ENCODE data around the gene TTN. TPM values are rescaled to one million over a fixed set of nuclear protein-coding genes. Genes with fewer than 3 reads are reported as not detected.
A peak's percentile ranks its signal among the peaks of the same experiment; 100 is the strongest.

TTN gene
- 0.18 and 0.83 TPM in 2 replicates for total RNA-seq (2012; rRNA removed)
- 0.02 and 0.03 TPM in 2 replicates for polyA plus RNA-seq (2012; rRNA removed)
- polyA plus RNA-seq (2012; cell fraction: cytosol; rRNA removed) = under 0.01 TPM in 2 replicates
- 0.02 TPM in 2 replicates for polyA plus RNA-seq (2012; cell fraction: nucleus; rRNA removed; ENCODE audit: low replicate concordance)
- Bru-seq, nascent RNA = not detected
- BruChase-seq, experiment 1, labeled RNA remaining after a 6-hour chase = percentile 1 among the genes with signal in this experiment
- BruChase-seq, experiment 2, labeled RNA remaining after a 2-hour chase = percentile 1 among the genes with signal in this experiment
- long read RNA-seq = 0 reads

GRCh38 chr2:178807227-178808008 is at the start of gene TTN:
TTN (minus strand) TSS chr2:178807423; CDS start chr2:178804642, 2,781 bp downstream.
- Histone ChIP-seq H4K91ac (ENCODE audit: insufficient read depth, low read depth, low read length) (no peak within 1 kb of the TSS), H3K27ac (ENCODE audit: insufficient read depth, low read length) (no peak within 1 kb of the TSS), H3K4me2 (ENCODE audit: low read depth, low read length) (no peak within 1 kb of the TSS), H2AFZ (replicated peaks; ENCODE audit: low read length, poor library complexity) (no peak within 1 kb of the TSS), H4K8ac (ENCODE audit: low read depth in 2 of 2, low read length in 2 of 2) (no peak within 1 kb of the TSS), H4K20me1 (ENCODE audit: insufficient read depth, low read length) (no peaks in the 10 kb centered on the region), H3K14ac (replicated peaks; ENCODE audit: low read depth, low read length) (no peak within 1 kb of the TSS), H2BK15ac (ENCODE audit: low read depth, low read length) (no peak within 1 kb of the TSS), H3K4me1 (ENCODE audit: control insufficient read depth, insufficient read depth, low read length) (no peaks in the 10 kb centered on the region), H3K18ac (ENCODE audit: low read depth, low read length) (no peak within 1 kb of the TSS), H3K79me1 (ENCODE audit: low read depth in 1 of 2, low read length in 2 of 2) (no peaks in the 10 kb centered on the region), H2AK5ac (ENCODE audit: low read depth, low read length) (no peak within 1 kb of the TSS), H3K27me3 (ENCODE audit: control insufficient read depth, insufficient read depth, low read length) (no peaks in the 10 kb centered on the region), H3K56ac (ENCODE audit: extremely low read depth, insufficient read depth, low read length) (no peak within 1 kb of the TSS; the same call in 1 of the 2 replicates), H2BK120ac (ENCODE audit: low read depth, low read length) (no peak within 1 kb of the TSS), H2BK5ac (ENCODE audit: low read depth, low read length, poor library complexity, severe bottlenecking) (no peak within 1 kb of the TSS), H2AK9ac (replicated peaks; ENCODE audit: low read depth, low read length, poor library complexity) (no peak within 1 kb of the TSS), H3K4me3 (ENCODE audit: insufficient read depth, low read depth, low read length) (no peak within 1 kb of the TSS), H3K23ac (ENCODE audit: low read depth, low read length) (no peak within 1 kb of the TSS), H3K36me3 (ENCODE audit: control insufficient read depth, insufficient read depth, low read length) (no peaks in the 10 kb centered on the region), H4K5ac (ENCODE audit: low read depth, low read length) (no peak within 1 kb of the TSS), H3K9me1 (ENCODE audit: insufficient read depth, low read length) (no peaks in the 10 kb centered on the region), H3K9ac (ENCODE audit: low read depth, low read length) (no peak within 1 kb of the TSS), H2BK20ac (ENCODE audit: low read depth, low read length) (no peak within 1 kb of the TSS), H3K9me3 (ENCODE audit: control insufficient read depth, insufficient read depth, low read length) (no peaks in the 10 kb centered on the region), H3K4ac (ENCODE audit: low read depth, low read length) (no peak within 1 kb of the TSS)
- ATAC-seq (ENCODE audit: low read depth) (no peak), DNase-seq (no peak)
- in situ Hi-C loops (cut with MboI; ENCODE audit: low sequenced_read_pairs) (no loop called here), intact Hi-C loops (cut with micrococcal nuclease) (no loop called here), dilution Hi-C loops (cut with HindIII; ENCODE audit: low sequenced_read_pairs, unreplicated experiment) (no loop called here)
- ChIA-PET POLR2A (ENCODE audit: unreplicated experiment) (no interaction called here), CTCF (no interaction called here)
- TF ChIP-seq USF2 (IDR thresholded peaks at IDR 0.05; ENCODE audit: low read depth, low read length) = no peak
- no peak for TF ChIP-seq MAFK (IDR thresholded peaks at IDR 0.05; ENCODE audit: low read depth, low read length)
- no peak for TF ChIP-seq CEBPB (IDR thresholded peaks at IDR 0.05; ENCODE audit: low read depth, low read length)
- TF ChIP-seq CHD1 (IDR thresholded peaks at IDR 0.05; ENCODE audit: low read depth, low read length) = no peak
- TF ChIP-seq RAD21 (IDR thresholded peaks at IDR 0.05; ENCODE audit: low read length) = no peak
- no peak for TF ChIP-seq ELK1 (IDR thresholded peaks at IDR 0.05; ENCODE audit: borderline replicate concordance, low read depth, low read length)
- no peak for TF ChIP-seq NFE2L2 (IDR thresholded peaks at IDR 0.05; ENCODE audit: low read depth, low read length)
- TF ChIP-seq CTCF (conservative IDR thresholded peaks at IDR 0.05; ENCODE audit: low read depth, low read length) = no peak
- no peak for TF ChIP-seq SMC3 (IDR thresholded peaks at IDR 0.05; ENCODE audit: low read depth, low read length)
- TF ChIP-seq RFX5 (IDR thresholded peaks at IDR 0.05; ENCODE audit: low read depth, low read length) = no peak
- TF ChIP-seq RCOR1 (IDR thresholded peaks at IDR 0.05; ENCODE audit: insufficient replicate concordance, low read length) = no peak
- no peak for TF ChIP-seq FOS (IDR thresholded peaks at IDR 0.05; ENCODE audit: low read depth, low read length)
- TF ChIP-seq BHLHE40 (IDR thresholded peaks at IDR 0.05; ENCODE audit: low read depth, low read length) = no peak
- BruUV-seq (replicated peaks) = no TSS peak
- WGBS, 2 experiments (ENCODE audit: extremely low coverage in 2 of 2, insufficient read length in 1 of 2) = no CpG with 5 or more reads among the region's 10 CpGs

Data from IMR-90 (cell line).